Erythroblast (primary cell): ENCODE measurements around the gene ADH1C.
"Not testable (repeated sequence)": the region's sequence is repeated elsewhere in the genome, so short reads cannot be mapped to it uniquely, and the experiment has no call there.

ENCODE experiments used
- GATA1 ChIP-seq: IDR thresholded peaks from 2 replicates; pipeline ENCODE4 v1.6.1; 2011; ENCODE audit warnings: low read depth, mild to moderate bottlenecking, control low read depth, low read length, moderate library complexity
- POLR2A ChIP-seq: IDR thresholded peaks from 2 replicates; pipeline ENCODE4 v1.6.1; 2011; ENCODE audit warnings: mild to moderate bottlenecking, low read length

- TF ChIP-seq POLR2A, GATA1: not testable (repeated sequence)
Measured at GRCh38 chr4:99377341-99377740, 24.8 kb upstream of the ADH1C start.
